ENCODE measurements around the gene ATP10A. TPM values are rescaled to one million over a fixed set of nuclear protein-coding genes. Genes with fewer than 3 reads are reported as not detected.

The ATP10A gene
- total RNA-seq, 4 donors from 2014 or later: 1.4 to 10.0 (median 3.6) TPM

DNA sequence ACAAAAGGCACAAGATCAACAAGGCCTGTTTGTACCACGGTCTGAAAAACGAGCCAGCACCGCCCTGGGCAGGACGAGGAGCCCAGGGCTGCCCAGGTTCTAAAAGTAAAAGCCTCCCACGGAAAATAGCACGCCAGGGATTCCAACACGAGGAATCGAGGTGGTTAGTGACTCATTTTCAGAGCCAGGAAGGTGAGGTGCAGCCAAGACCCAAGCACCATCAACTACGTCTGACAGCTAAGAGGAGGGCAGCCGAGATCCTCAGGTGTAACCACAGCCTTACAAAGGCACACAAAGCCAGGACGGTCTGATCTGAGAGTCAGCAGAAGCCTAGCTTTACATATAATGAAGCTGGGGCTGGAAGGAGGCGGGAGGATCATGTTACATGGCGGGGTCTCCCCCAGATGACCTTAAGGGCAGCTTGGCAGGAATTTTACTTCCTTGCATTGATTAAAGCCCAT lies 52.5 kb downstream of the ATP10A start:
- intact Hi-C loops (cut with DNase I; ENCODE audit: low total_unique reads): no loop called here
- Histone ChIP-seq H3K27me3 (no peaks in the 10 kb centered on the region), H3K27ac (no peak overlapping the region), H3K36me3 (no peaks in the 10 kb centered on the region), H3K4me1 (peaks cover 0 to 5% (median 0%) of the 10 kb centered on the region in 4 donors), H3K9me3 (no peaks in the 10 kb centered on the region), H3K4me3 (no peak overlapping the region)
- TF ChIP-seq POLR2A (IDR thresholded peaks at IDR 0.05): no peak
- TF ChIP-seq EP300 (IDR thresholded peaks at IDR 0.05; ENCODE audit: low read depth): no peak
- TF ChIP-seq POLR2AphosphoS5 (IDR thresholded peaks at IDR 0.05): no peak
- TF ChIP-seq CTCF (IDR thresholded peaks at IDR 0.05): no peak
- 60 to 76% methylated on average over 2 to 13 of the region's 13 CpGs for WGBS, 2 donors (ENCODE audit: low coverage in 1 of 2)
- DNase-seq: no peak
- in situ Hi-C loops (cut with MboI; ENCODE audit: low pct_ligation_motif_present in 1 of 4, low pct_unique_long_range_greater_than_20kb in 1 of 4, low sequenced_read_pairs in 3 of 4): no loop called here

- H3K27ac ChIP-seq: no peak overlapping the region
- no peaks in the 10 kb centered on the region for H3K9me3 ChIP-seq
- WGBS, 2 donors (ENCODE audit: low coverage in 1 of 2): 87 to 88% methylated on average over 1 to 8 of the region's 8 CpGs
- in situ Hi-C loops (cut with MboI; ENCODE audit: low pct_ligation_motif_present in 1 of 4, low pct_unique_long_range_greater_than_20kb in 1 of 4, low sequenced_read_pairs in 3 of 4): no loop called here
- intact Hi-C loops (cut with DNase I; ENCODE audit: low total_unique reads): no loop called here
- peaks cover 0 to 5% (median 0%) of the 10 kb centered on the region in 4 donors for H3K4me1 ChIP-seq
- no peaks in the 10 kb centered on the region for H3K36me3 ChIP-seq
- DNase-seq: no peak
- H3K27me3 ChIP-seq: no peaks in the 10 kb centered on the region
- TF ChIP-seq POLR2A (IDR thresholded peaks at IDR 0.05) (no peak), POLR2AphosphoS5 (IDR thresholded peaks at IDR 0.05) (no peak), CTCF (IDR thresholded peaks at IDR 0.05) (no peak), EP300 (IDR thresholded peaks at IDR 0.05; ENCODE audit: low read depth) (no peak)
- no peak overlapping the region for H3K4me3 ChIP-seq
Measured at GRCh38 chr15:25810154-25810553, 53.0 kb downstream of the ATP10A start.

DNA sequence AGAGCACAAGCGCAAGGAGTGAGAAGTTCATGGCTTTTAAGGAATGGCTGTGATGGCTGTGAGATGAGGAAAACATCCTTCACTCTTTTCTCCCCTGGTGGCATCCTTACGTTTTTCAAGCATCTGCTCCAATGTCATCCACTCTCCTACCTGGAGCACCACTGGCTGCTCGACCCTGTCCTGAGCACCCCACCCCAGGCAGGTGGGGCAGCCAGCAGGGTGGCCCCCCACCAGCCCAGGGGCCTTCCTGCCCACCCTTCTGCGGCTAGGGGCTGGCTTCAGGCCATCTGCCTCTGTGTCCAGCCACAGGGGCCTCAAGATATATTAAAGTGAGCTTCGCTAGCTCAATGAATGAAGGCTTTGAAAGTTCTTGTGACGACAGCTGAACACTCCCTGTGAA lies 56.1 kb downstream of the ATP10A start:
- Histone ChIP-seq H3K4me3 (no peak overlapping the region), H3K36me3 (no peaks in the 10 kb centered on the region), H3K27ac (no peak overlapping the region), H3K27me3 (no peaks in the 10 kb centered on the region), H3K4me1 (peaks cover 0 to 5% (median 0%) of the 10 kb centered on the region in 4 donors), H3K9me3 (no peaks in the 10 kb centered on the region)
- no peak for TF ChIP-seq POLR2A (IDR thresholded peaks at IDR 0.05)
- no peak for TF ChIP-seq CTCF (IDR thresholded peaks at IDR 0.05)
- no peak for TF ChIP-seq EP300 (IDR thresholded peaks at IDR 0.05; ENCODE audit: low read depth)
- TF ChIP-seq POLR2AphosphoS5 (IDR thresholded peaks at IDR 0.05): no peak
- WGBS, 2 donors (ENCODE audit: low coverage in 1 of 2): 68% methylated on average over 6 of the region's 6 CpGs; no CpG with 5 or more reads in 1 of the 2 donors
- in situ Hi-C loops (cut with MboI; ENCODE audit: low pct_ligation_motif_present in 1 of 4, low pct_unique_long_range_greater_than_20kb in 1 of 4, low sequenced_read_pairs in 3 of 4): no loop called here
- DNase-seq: no peak
- intact Hi-C loops (cut with DNase I; ENCODE audit: low total_unique reads): no loop called here

DNA sequence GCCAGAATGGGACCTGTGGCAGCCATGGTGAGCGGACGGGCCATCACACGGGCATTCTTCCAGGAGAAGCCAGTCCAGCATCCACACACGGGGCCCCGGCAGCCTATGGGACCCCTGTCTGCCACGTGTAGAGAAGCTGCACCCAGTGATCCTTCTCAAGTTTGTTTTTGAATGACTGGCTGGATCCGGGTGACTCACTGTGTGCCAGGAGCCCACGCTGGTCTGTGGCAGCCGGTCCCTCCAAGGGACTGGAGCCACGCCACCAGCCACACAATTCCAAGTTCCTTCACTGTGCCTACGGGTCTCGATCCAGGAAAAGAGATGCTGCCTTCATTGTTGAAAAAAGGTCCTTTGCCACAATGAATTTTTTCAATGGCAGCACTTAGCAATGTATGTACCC lies 58.1 kb downstream of the ATP10A start:
- intact Hi-C loops (cut with DNase I; ENCODE audit: low total_unique reads) (no loop called here), in situ Hi-C loops (cut with MboI; ENCODE audit: low pct_ligation_motif_present in 1 of 4, low pct_unique_long_range_greater_than_20kb in 1 of 4, low sequenced_read_pairs in 3 of 4) (no loop called here)
- Histone ChIP-seq H3K27ac (no peak overlapping the region), H3K27me3 (no peaks in the 10 kb centered on the region), H3K4me3 (no peak overlapping the region), H3K4me1 (no peaks in the 10 kb centered on the region), H3K36me3 (no peaks in the 10 kb centered on the region), H3K9me3 (no peaks in the 10 kb centered on the region)
- TF ChIP-seq EP300 (IDR thresholded peaks at IDR 0.05; ENCODE audit: low read depth) (no peak), POLR2AphosphoS5 (IDR thresholded peaks at IDR 0.05) (no peak), CTCF (IDR thresholded peaks at IDR 0.05) (no peak)
- WGBS, 2 donors (ENCODE audit: low coverage in 1 of 2): 87% methylated on average over 12 of the region's 12 CpGs; no CpG with 5 or more reads in 1 of the 2 donors
- DNase-seq: no peak
